GM18873 (cell line): ENCODE data around the gene DUXA.

Source experiments
- ATAC-seq: cut with Tn5 transposase; IDR thresholded peaks from one replicate; pipeline ENCODE4 v1.9.1; 2021; ENCODE audit warnings: mild to moderate bottlenecking, moderate library complexity, moderate number of reproducible peaks; ENCODE audit not compliant: unreplicated experiment, low FRiP score

The DUXA gene

GRCh38 chr19:57106722-57107235 is 60.5 kb downstream of the DUXA start:
- ATAC-seq = no peak

- ATAC-seq = no peak
Measured at GRCh38 chr19:57105976-57106721, 61.1 kb downstream of the DUXA start.
